ENCODE results near the gene CPSF2.
"Not testable (repeated sequence)": the region's sequence is repeated elsewhere in the genome, so short reads cannot be mapped to it uniquely, and the experiment has no call there.

Gene CPSF2

GRCh38 chr14:92185559-92185958, 63.8 kb downstream of the CPSF2 start:
- H3K4me1 ChIP-seq (ENCODE audit: low read length): no peaks in the 10 kb centered on the region
- no peak overlapping the region for H3K27ac ChIP-seq (ENCODE audit: low read length)
- no peaks in the 10 kb centered on the region for H3K27me3 ChIP-seq (ENCODE audit: low read depth, low read length)
- no peak overlapping the region for H3K9ac ChIP-seq (ENCODE audit: low read length)
- H4K20me1 ChIP-seq (ENCODE audit: insufficient read depth, low read length): no peaks in the 10 kb centered on the region
- no peaks in the 10 kb centered on the region for H3K79me2 ChIP-seq (ENCODE audit: low read length)
- no peak overlapping the region for H2AFZ ChIP-seq (ENCODE audit: low read depth, low read length)
- no peak overlapping the region for H3K4me2 ChIP-seq (ENCODE audit: low read length)
- TF ChIP-seq, protein P1, sequence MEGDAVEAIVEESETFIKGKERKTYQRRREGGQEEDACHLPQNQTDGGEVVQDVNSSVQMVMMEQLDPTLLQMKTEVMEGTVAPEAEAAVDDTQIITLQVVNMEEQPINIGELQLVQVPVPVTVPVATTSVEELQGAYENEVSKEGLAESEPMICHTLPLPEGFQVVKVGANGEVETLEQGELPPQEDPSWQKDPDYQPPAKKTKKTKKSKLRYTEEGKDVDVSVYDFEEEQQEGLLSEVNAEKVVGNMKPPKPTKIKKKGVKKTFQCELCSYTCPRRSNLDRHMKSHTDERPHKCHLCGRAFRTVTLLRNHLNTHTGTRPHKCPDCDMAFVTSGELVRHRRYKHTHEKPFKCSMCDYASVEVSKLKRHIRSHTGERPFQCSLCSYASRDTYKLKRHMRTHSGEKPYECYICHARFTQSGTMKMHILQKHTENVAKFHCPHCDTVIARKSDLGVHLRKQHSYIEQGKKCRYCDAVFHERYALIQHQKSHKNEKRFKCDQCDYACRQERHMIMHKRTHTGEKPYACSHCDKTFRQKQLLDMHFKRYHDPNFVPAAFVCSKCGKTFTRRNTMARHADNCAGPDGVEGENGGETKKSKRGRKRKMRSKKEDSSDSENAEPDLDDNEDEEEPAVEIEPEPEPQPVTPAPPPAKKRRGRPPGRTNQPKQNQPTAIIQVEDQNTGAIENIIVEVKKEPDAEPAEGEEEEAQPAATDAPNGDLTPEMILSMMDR (IDR thresholded peaks at IDR 0.05; ENCODE audit: low read depth, low read length): no peak
- TF ChIP-seq EZH2phosphoT487 (IDR thresholded peaks at IDR 0.05; ENCODE audit: low read depth): no peak
- H3K9me3 ChIP-seq (ENCODE audit: insufficient read depth, low read length): no peaks in the 10 kb centered on the region; the same call in 1 of the 2 replicates
- H3K4me3 ChIP-seq (ENCODE audit: low read length): no peak overlapping the region
- H3K36me3 ChIP-seq (replicated peaks; ENCODE audit: low read depth, low read length): no peaks in the 10 kb centered on the region

- H3K4me2 ChIP-seq (ENCODE audit: low read length); H3K79me2 ChIP-seq (ENCODE audit: low read length); H3K36me3 ChIP-seq (replicated peaks; ENCODE audit: low read depth, low read length); H3K27ac ChIP-seq (ENCODE audit: low read length); H3K9ac ChIP-seq (ENCODE audit: low read length); H3K27me3 ChIP-seq (ENCODE audit: low read depth, low read length); H3K9me3 ChIP-seq (ENCODE audit: insufficient read depth, low read length); H4K20me1 ChIP-seq (ENCODE audit: insufficient read depth, low read length); H2AFZ ChIP-seq (ENCODE audit: low read depth, low read length); H3K4me1 ChIP-seq (ENCODE audit: low read length); H3K4me3 ChIP-seq (ENCODE audit: low read length): not testable (repeated sequence)
Observed at GRCh38 chr14:92187616-92188015, 65.8 kb downstream of the CPSF2 start.

GRCh38 chr14:92190768-92191167, 69.0 kb downstream of the CPSF2 start:
- Histone ChIP-seq H4K20me1 (ENCODE audit: insufficient read depth, low read length) (no peaks in the 10 kb centered on the region), H3K9me3 (ENCODE audit: insufficient read depth, low read length) (no peaks in the 10 kb centered on the region; the same call in 1 of the 2 replicates), H3K9ac (ENCODE audit: low read length) (no peak overlapping the region), H3K4me2 (ENCODE audit: low read length) (no peak overlapping the region), H3K4me3 (ENCODE audit: low read length) (no peak overlapping the region), H3K79me2 (ENCODE audit: low read length) (no peaks in the 10 kb centered on the region), H3K4me1 (ENCODE audit: low read length) (no peaks in the 10 kb centered on the region), H2AFZ (ENCODE audit: low read depth, low read length) (no peak overlapping the region), H3K27ac (ENCODE audit: low read length) (no peak overlapping the region), H3K36me3 (replicated peaks; ENCODE audit: low read depth, low read length) (no peaks in the 10 kb centered on the region), H3K27me3 (ENCODE audit: low read depth, low read length) (no peaks in the 10 kb centered on the region)
- TF ChIP-seq, protein P1 (IDR thresholded peaks at IDR 0.05; ENCODE audit: low read depth, low read length): no peak
- no peak for TF ChIP-seq EZH2phosphoT487 (IDR thresholded peaks at IDR 0.05; ENCODE audit: low read depth)

- Histone ChIP-seq H4K20me1 (ENCODE audit: insufficient read depth, low read length) (no peaks in the 10 kb centered on the region), H3K4me1 (ENCODE audit: low read length) (no peaks in the 10 kb centered on the region), H3K9ac (ENCODE audit: low read length) (no peak overlapping the region), H3K79me2 (ENCODE audit: low read length) (no peaks in the 10 kb centered on the region), H3K36me3 (replicated peaks; ENCODE audit: low read depth, low read length) (no peaks in the 10 kb centered on the region), H3K4me2 (ENCODE audit: low read length) (no peak overlapping the region), H3K4me3 (ENCODE audit: low read length) (no peak overlapping the region), H3K9me3 (ENCODE audit: insufficient read depth, low read length) (0 out of 2 replicates have a peak, but pooled peaks cover 2% of the 10 kb centered on the region), H3K27me3 (ENCODE audit: low read depth, low read length) (no peaks in the 10 kb centered on the region; the same call in 1 of the 2 replicates), H2AFZ (ENCODE audit: low read depth, low read length) (no peak overlapping the region), H3K27ac (ENCODE audit: low read length) (no peak overlapping the region)
- no peak for TF ChIP-seq EZH2phosphoT487 (IDR thresholded peaks at IDR 0.05; ENCODE audit: low read depth)
- TF ChIP-seq, protein P1 (IDR thresholded peaks at IDR 0.05; ENCODE audit: low read depth, low read length): no peak
Observed at GRCh38 chr14:92198804-92199203, 77.0 kb downstream of the CPSF2 start.

- Histone ChIP-seq H3K79me2 (ENCODE audit: low read length) (no peaks in the 10 kb centered on the region), H4K20me1 (ENCODE audit: insufficient read depth, low read length) (no peaks in the 10 kb centered on the region), H3K36me3 (replicated peaks; ENCODE audit: low read depth, low read length) (no peaks in the 10 kb centered on the region), H3K27ac (ENCODE audit: low read length) (no peak overlapping the region), H3K4me2 (ENCODE audit: low read length) (no peak overlapping the region), H3K9ac (ENCODE audit: low read length) (no peak overlapping the region), H3K4me3 (ENCODE audit: low read length) (no peak overlapping the region), H3K9me3 (ENCODE audit: insufficient read depth, low read length) (0 out of 2 replicates have a peak, but pooled peaks cover 2% of the 10 kb centered on the region), H3K4me1 (ENCODE audit: low read length) (no peaks in the 10 kb centered on the region), H3K27me3 (ENCODE audit: low read depth, low read length) (no peaks in the 10 kb centered on the region; the same call in 1 of the 2 replicates), H2AFZ (ENCODE audit: low read depth, low read length) (no peak overlapping the region)
- TF ChIP-seq EZH2phosphoT487 (IDR thresholded peaks at IDR 0.05; ENCODE audit: low read depth): no peak
- TF ChIP-seq, protein P1 (IDR thresholded peaks at IDR 0.05; ENCODE audit: low read depth, low read length): peak; percentile 16
Observed at GRCh38 chr14:92199763-92200162, 78.0 kb downstream of the CPSF2 start.
